ENCODE measurements around the gene DNAJA2.

DNA sequence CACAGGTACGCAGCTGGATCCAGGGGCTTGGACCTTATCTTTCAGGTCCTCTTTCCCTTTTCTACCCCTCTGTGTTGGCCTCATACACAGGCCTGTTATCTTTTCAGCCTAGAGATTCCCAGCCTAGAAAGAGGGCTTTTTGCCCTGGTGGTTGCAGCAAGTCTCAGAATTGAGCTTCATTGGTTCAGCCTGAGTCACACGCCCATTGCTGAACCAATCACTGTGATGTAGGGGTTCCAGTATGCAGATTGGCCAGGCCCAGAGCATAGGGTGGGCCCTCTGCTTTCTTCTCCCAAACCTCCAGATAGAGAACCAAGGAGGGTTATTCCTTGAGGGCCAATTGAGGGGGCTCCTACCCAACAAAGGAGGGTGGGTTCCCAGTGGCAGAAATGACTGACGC is 56.5 kb downstream of the DNAJA2 start:
- TF ChIP-seq TAF1 (IDR thresholded peaks at IDR 0.05; ENCODE audit: low read depth) (no peak), NFIC (IDR thresholded peaks at IDR 0.05) (no peak), YY1 (IDR thresholded peaks at IDR 0.05; ENCODE audit: low read depth) (no peak), RAD21 (IDR thresholded peaks at IDR 0.05; ENCODE audit: low read depth) (no peak), CEBPB (IDR thresholded peaks at IDR 0.05) (no peak), EP300 (IDR thresholded peaks at IDR 0.05; ENCODE audit: borderline replicate concordance) (no peak), CREB1 (IDR thresholded peaks at IDR 0.05; ENCODE audit: low read depth) (no peak), TCF12 (IDR thresholded peaks at IDR 0.05; ENCODE audit: low read depth) (no peak), TEAD4 (IDR thresholded peaks at IDR 0.05) (no peak), ZBTB7A (IDR thresholded peaks at IDR 0.05; ENCODE audit: low read depth) (no peak)
- TF ChIP-seq, protein P1, sequence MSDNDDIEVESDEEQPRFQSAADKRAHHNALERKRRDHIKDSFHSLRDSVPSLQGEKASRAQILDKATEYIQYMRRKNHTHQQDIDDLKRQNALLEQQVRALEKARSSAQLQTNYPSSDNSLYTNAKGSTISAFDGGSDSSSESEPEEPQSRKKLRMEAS (IDR thresholded peaks at IDR 0.05), result no peak
- TF ChIP-seq, protein P2, sequence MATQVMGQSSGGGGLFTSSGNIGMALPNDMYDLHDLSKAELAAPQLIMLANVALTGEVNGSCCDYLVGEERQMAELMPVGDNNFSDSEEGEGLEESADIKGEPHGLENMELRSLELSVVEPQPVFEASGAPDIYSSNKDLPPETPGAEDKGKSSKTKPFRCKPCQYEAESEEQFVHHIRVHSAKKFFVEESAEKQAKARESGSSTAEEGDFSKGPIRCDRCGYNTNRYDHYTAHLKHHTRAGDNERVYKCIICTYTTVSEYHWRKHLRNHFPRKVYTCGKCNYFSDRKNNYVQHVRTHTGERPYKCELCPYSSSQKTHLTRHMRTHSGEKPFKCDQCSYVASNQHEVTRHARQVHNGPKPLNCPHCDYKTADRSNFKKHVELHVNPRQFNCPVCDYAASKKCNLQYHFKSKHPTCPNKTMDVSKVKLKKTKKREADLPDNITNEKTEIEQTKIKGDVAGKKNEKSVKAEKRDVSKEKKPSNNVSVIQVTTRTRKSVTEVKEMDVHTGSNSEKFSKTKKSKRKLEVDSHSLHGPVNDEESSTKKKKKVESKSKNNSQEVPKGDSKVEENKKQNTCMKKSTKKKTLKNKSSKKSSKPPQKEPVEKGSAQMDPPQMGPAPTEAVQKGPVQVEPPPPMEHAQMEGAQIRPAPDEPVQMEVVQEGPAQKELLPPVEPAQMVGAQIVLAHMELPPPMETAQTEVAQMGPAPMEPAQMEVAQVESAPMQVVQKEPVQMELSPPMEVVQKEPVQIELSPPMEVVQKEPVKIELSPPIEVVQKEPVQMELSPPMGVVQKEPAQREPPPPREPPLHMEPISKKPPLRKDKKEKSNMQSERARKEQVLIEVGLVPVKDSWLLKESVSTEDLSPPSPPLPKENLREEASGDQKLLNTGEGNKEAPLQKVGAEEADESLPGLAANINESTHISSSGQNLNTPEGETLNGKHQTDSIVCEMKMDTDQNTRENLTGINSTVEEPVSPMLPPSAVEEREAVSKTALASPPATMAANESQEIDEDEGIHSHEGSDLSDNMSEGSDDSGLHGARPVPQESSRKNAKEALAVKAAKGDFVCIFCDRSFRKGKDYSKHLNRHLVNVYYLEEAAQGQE (IDR thresholded peaks at IDR 0.05; ENCODE audit: low read depth), result no peak
- TF ChIP-seq, protein P3, sequence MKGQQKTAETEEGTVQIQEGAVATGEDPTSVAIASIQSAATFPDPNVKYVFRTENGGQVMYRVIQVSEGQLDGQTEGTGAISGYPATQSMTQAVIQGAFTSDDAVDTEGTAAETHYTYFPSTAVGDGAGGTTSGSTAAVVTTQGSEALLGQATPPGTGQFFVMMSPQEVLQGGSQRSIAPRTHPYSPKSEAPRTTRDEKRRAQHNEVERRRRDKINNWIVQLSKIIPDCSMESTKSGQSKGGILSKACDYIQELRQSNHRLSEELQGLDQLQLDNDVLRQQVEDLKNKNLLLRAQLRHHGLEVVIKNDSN (IDR thresholded peaks at IDR 0.05), result peak; percentile 92
